HCT116 (cell line): ENCODE data around the gene QRSL1. TPM values are rescaled to one million over a fixed set of nuclear protein-coding genes. Genes with fewer than 3 reads are reported as not detected.

Source experiments
- ATAC-seq: fragments of 200-7000 bp; cut with Tn5 transposase; 2 replicates; pipeline ENCODE4 v1.9.1; 2020; ENCODE audit warnings: mild to moderate bottlenecking, moderate library complexity
- BruUV-seq: library from RNA; stranded (reverse); fragments of 400-500 nt; replicated peaks from 2 replicates; lab custom pipeline; 2021; lab: Mats Ljungman, UMichigan
- CTCF ChIA-PET: fragments of 300-600 bp; sonication (Branson Sonifier 250); formaldehyde crosslinking; loops from one replicate; lab custom pipeline; 2021; ENCODE audit warnings: antibody characterized with exemption; lab: Charles Lee
- POLR2A ChIA-PET: fragments of 300-600, 350-600 bp; sonication (Branson Sonifier 250); formaldehyde crosslinking; loops from one replicate; lab custom pipeline; 2021; ENCODE audit warnings: antibody characterized with exemption; lab: Charles Lee
- RAD21 ChIA-PET, 2 experiments: fragments of 300-600 bp; sonication (Branson Sonifier 250); formaldehyde crosslinking; loops; one replicate each; lab custom pipeline; 2023; ENCODE audit warnings: low total read pairs in 2 of 2; ENCODE audit not compliant: uncharacterized antibody in 2 of 2, unreplicated experiment in 2 of 2, low non-redundant PET in 1 of 2; lab: Charles Lee
- DNase-seq: peaks from one replicate; pipeline ENCODE4 v3.0.0-alpha.2; 2010; ENCODE audit warnings: low read depth, low spot score
- H2AFZ ChIP-seq: fragments of 200-600 bp; shearing (Covaris generic), sonication (generic); 2 replicates; pipeline ENCODE4 v1.6.1; 2017; ENCODE audit warnings: low read depth, mixed run types, mixed read lengths, antibody characterized with exemption, low read length; ENCODE audit not compliant: poor library complexity, severe bottlenecking
- H3K27ac ChIP-seq: 2 replicates; pipeline ENCODE4 v1.5.1; 2012; ENCODE audit warnings: low read depth, low read length
- H3K27me3 ChIP-seq: fragments of 200-600 bp; sonication (generic); 2 replicates; pipeline ENCODE4 v1.6.1; 2016; ENCODE audit warnings: mixed run types, low read length, mixed read lengths; ENCODE audit not compliant: insufficient read depth
- H3K36me3 ChIP-seq, 2 experiments: fragments of 200-500 bp in 1 of 2; fragments of 200-600 bp in 1 of 2; sonication (Bioruptor generic) in 1 of 2; sonication (generic) in 1 of 2; 2 replicates each; pipeline versions ENCODE4 v1.5.1 to v1.6.1; 2014 to 2016; ENCODE audit warnings: low read length in 2 of 2, inconsistent platforms in 1 of 2, mixed read lengths in 1 of 2, mixed run types in 1 of 2; ENCODE audit not compliant: insufficient read depth in 2 of 2, control insufficient read depth in 1 of 2
- H3K4me1 ChIP-seq, 2 experiments: fragments of 200-600 bp in 1 of 2; sonication (generic) in 1 of 2; 2 replicates each; pipeline versions ENCODE4 v1.5.1 to v1.6.1; 2012 to 2017; ENCODE audit warnings: low read length in 2 of 2, inconsistent platforms in 1 of 2, mild to moderate bottlenecking in 1 of 2, mixed read lengths in 1 of 2, mixed run types in 1 of 2, moderate library complexity in 1 of 2; ENCODE audit not compliant: insufficient read depth in 2 of 2, control insufficient read depth in 1 of 2
- H3K4me2 ChIP-seq: fragments of 200-600 bp; sonication (generic); 2 replicates; pipeline ENCODE4 v1.6.1; 2017; ENCODE audit warnings: mixed run types, low read length, mixed read lengths
- H3K4me3 ChIP-seq, 2 experiments: fragments of 200-600 bp in 1 of 2; sonication (generic) in 1 of 2; replicated peaks in 1 of 2; 2 replicates each; pipeline ENCODE4 v1.5.1; 2011 to 2016; ENCODE audit warnings: low read length in 2 of 2, control low read depth in 1 of 2, low read depth in 1 of 2, mild to moderate bottlenecking in 1 of 2, mixed read lengths in 1 of 2, mixed run types in 1 of 2
- H3K79me2 ChIP-seq: fragments of 200-600 bp; sonication (generic); 2 replicates; pipeline ENCODE4 v1.6.1; 2017; ENCODE audit warnings: mild to moderate bottlenecking, mixed run types, low read length, moderate library complexity, mixed read lengths; ENCODE audit not compliant: insufficient read depth
- H3K9ac ChIP-seq: fragments of 200-600 bp; sonication (generic); 2 replicates; pipeline ENCODE4 v1.6.1; 2016; ENCODE audit warnings: low read length, mixed read lengths
- H3K9me2 ChIP-seq: fragments of 200-600 bp; sonication (generic), shearing (Covaris generic); 2 replicates; pipeline ENCODE4 v1.6.1; 2017; ENCODE audit warnings: mixed run types, mild to moderate bottlenecking, moderate library complexity; ENCODE audit not compliant: insufficient read depth
- H3K9me3 ChIP-seq, 2 experiments: fragments of 200-500 bp in 1 of 2; fragments of 200-600 bp in 1 of 2; sonication (Bioruptor generic) in 1 of 2; sonication (generic) in 1 of 2; 2 replicates each; pipeline ENCODE4 v1.6.1; 2014 to 2017; ENCODE audit warnings: low read length in 2 of 2, mixed read lengths in 2 of 2, inconsistent platforms in 1 of 2, low read depth in 1 of 2, mild to moderate bottlenecking in 1 of 2, mixed run types in 1 of 2, moderate library complexity in 1 of 2; ENCODE audit not compliant: control insufficient read depth in 1 of 2, insufficient read depth in 1 of 2
- H4K20me1 ChIP-seq: fragments of 200-600 bp; sonication (generic), shearing (Covaris generic); 2 replicates; pipeline ENCODE4 v1.6.1; 2017; ENCODE audit warnings: mixed run types, mild to moderate bottlenecking, moderate library complexity; ENCODE audit not compliant: insufficient read depth
- ATF3 ChIP-seq: IDR thresholded peaks from 2 replicates; pipeline ENCODE4 v1.6.1; 2012
- CBX3 ChIP-seq: IDR thresholded peaks from 2 replicates; pipeline ENCODE4 v1.6.1; 2012; ENCODE audit warnings: low read depth
- CEBPB ChIP-seq: IDR thresholded peaks from 2 replicates; pipeline ENCODE4 v1.6.1; 2012; ENCODE audit warnings: low read depth
- CTCF ChIP-seq, 3 experiments: fragments of 200-600 bp in 1 of 3; sonication (generic) in 1 of 3; IDR thresholded peaks in 2 of 3; conservative IDR thresholded peaks in 1 of 3; 2 replicates each; pipeline ENCODE4 v1.5.1; 2012 to 2017; ENCODE audit warnings: low read depth in 2 of 3, low read length in 2 of 3, antibody characterized with exemption in 1 of 3, borderline replicate concordance in 1 of 3, control low read depth in 1 of 3, mild to moderate bottlenecking in 1 of 3, mixed read lengths in 1 of 3, mixed run types in 1 of 3, moderate library complexity in 1 of 3; ENCODE audit not compliant: insufficient read depth in 1 of 3
- ELF1 ChIP-seq: IDR thresholded peaks from 2 replicates; pipeline ENCODE4 v1.6.1; 2012; ENCODE audit warnings: low read depth, borderline replicate concordance
- EZH2 ChIP-seq: fragments of 200-600 bp; sonication (generic); IDR thresholded peaks from 2 replicates; pipeline ENCODE4 v1.6.1; 2017; ENCODE audit warnings: antibody characterized with exemption, mixed run types
- EZH2phosphoT487 ChIP-seq: fragments of 200-600 bp; IDR thresholded peaks from 2 replicates; pipeline ENCODE4 v1.6.1; 2018; ENCODE audit warnings: antibody characterized with exemption, borderline replicate concordance
- FOSL1 ChIP-seq: IDR thresholded peaks from 2 replicates; pipeline ENCODE4 v1.6.1; 2012; ENCODE audit warnings: low read depth
- JUND ChIP-seq: IDR thresholded peaks from 2 replicates; pipeline ENCODE4 v1.6.1; 2012
- MAX ChIP-seq: IDR thresholded peaks from 2 replicates; pipeline ENCODE4 v1.6.1; 2012
- POLR2A ChIP-seq: IDR thresholded peaks from 2 replicates; pipeline ENCODE4 v1.7.0; 2011; ENCODE audit warnings: borderline replicate concordance; ENCODE audit not compliant: insufficient read depth, insufficient read length; ENCODE audit errors: extremely low read depth
- POLR2AphosphoS5 ChIP-seq: IDR thresholded peaks from 2 replicates; pipeline ENCODE4 v1.6.1; 2011; ENCODE audit warnings: mild to moderate bottlenecking, low read depth, low read length, moderate library complexity
- SRF ChIP-seq: IDR thresholded peaks from 2 replicates; pipeline ENCODE4 v1.6.1; 2012; ENCODE audit warnings: low read depth
- YY1 ChIP-seq: IDR thresholded peaks from 2 replicates; pipeline ENCODE4 v1.6.1; 2011; ENCODE audit warnings: low read length, low read depth, moderate library complexity, mild to moderate bottlenecking; ENCODE audit not compliant: insufficient replicate concordance; ENCODE audit errors: extremely low read depth
- intact Hi-C: fragments of 100-400 bp; cut with micrococcal nuclease; formaldehyde crosslinking; loops from 2 replicates; pipeline ENCODE4 v1.10.0; 2022
- total RNA-seq: library from RNA; stranded (reverse); gene quantifications from one replicate; pipeline ENCODE4 v1.2.1, GENCODE V29; 2021; ENCODE audit not compliant: unreplicated experiment

QRSL1 gene
- total RNA-seq, 1 experiment from 2014 or later: 16.0 TPM

GRCh38 chr6:106688177-106688951 is 59.0 kb downstream of the QRSL1 start:
- no peak for ATAC-seq
- DNase-seq: no peak
- BruUV-seq: no TSS peak
- no peaks in the 10 kb centered on the region for H3K27me3 ChIP-seq
- H3K36me3 ChIP-seq: no peaks in the 10 kb centered on the region
- intact Hi-C loops: no loop called here
- 0 out of 4 replicates have a peak, but pooled peaks cover 0 to 4% of the 10 kb centered on the region in 2 experiments for H3K4me1 ChIP-seq
- H3K4me3 ChIP-seq: no peak overlapping the region
- CTCF ChIA-PET: no interaction called here
- H3K9me2 ChIP-seq: no peaks in the 10 kb centered on the region
- H4K20me1 ChIP-seq: no peaks in the 10 kb centered on the region
- H3K27ac ChIP-seq: no peak overlapping the region
- H3K79me2 ChIP-seq: no peaks in the 10 kb centered on the region
- TF ChIP-seq CBX3 (no peak), POLR2AphosphoS5 (no peak), JUND (no peak), ELF1 (no peak), EZH2phosphoT487 (no peak), FOSL1 (no peak), CEBPB (no peak), SRF (no peak), ATF3 (no peak), YY1 (no peak), POLR2A (no peak), MAX (no peak), CTCF (IDR thresholded peaks at IDR 0.05 in 2 of 3, conservative IDR thresholded peaks at IDR 0.05 in 1 of 3; ENCODE audit: borderline replicate concordance in 1 of 3, insufficient read depth in 1 of 3, low read depth in 2 of 3, low read length in 2 of 3) (no peak), EZH2 (no peak)
- TF ChIP-seq, all 23 proteins: peak for 0
- ChIA-PET RAD21 (no interaction called here), POLR2A (no interaction called here)
- Histone ChIP-seq H3K9me3 (no peaks in the 10 kb centered on the region), H3K4me2 (no peak overlapping the region), H3K9ac (no peak overlapping the region), H2AFZ (no peak overlapping the region)
